NOMO-1 (cell line): Measurements from ENCODE around the gene METTL4.
A peak's percentile ranks its signal among the peaks of the same experiment; 100 is the strongest.

ENCODE experiments used
- DNase-seq, 2 experiments: peaks; one replicate each; lab custom pipeline; 2025; ENCODE audit not compliant: unreplicated experiment in 2 of 2; lab: John Stamatoyannopoulos, UW

Gene METTL4

DNA sequence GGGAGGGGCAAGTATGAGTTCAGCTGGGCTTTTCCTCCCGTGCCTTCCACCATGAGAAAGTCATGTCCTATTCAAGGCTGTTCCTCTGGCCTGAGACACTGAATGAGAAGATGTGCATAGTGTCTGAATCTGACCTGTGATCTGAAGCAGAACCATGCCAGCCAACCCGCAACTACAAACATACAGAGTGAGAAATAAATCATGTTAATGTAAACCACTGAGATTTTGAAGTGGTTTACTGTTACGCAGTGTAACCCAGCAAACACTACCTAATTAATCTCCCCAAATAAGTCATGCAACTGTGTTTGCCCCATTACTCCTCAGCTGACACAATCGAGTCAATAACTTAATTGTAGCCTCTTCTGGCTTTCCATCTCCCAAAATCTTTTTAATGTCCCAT is 49.2 kb downstream of the METTL4 start:
- DNase-seq = no peak

DNA sequence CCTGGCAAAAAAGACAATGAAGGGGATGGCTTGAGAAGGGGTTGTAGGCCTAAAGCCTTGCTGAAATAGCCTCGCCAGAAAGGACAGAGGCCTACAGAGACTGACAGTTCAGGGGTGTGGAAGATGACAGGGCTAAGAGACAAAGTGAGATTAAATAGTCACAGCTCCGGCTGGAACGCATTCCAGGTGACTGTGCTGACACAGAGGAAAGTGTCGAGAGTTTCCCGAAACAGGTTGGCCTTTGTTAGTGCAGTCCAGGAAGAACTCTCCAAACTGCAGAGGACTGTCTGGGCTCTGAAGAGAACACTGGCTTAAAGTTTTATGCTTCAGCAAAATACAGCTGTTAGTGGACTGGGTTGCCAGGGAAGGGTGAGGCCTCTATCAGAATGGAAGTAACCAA is 52.8 kb downstream of the METTL4 start:
- DNase-seq = no peak

DNA sequence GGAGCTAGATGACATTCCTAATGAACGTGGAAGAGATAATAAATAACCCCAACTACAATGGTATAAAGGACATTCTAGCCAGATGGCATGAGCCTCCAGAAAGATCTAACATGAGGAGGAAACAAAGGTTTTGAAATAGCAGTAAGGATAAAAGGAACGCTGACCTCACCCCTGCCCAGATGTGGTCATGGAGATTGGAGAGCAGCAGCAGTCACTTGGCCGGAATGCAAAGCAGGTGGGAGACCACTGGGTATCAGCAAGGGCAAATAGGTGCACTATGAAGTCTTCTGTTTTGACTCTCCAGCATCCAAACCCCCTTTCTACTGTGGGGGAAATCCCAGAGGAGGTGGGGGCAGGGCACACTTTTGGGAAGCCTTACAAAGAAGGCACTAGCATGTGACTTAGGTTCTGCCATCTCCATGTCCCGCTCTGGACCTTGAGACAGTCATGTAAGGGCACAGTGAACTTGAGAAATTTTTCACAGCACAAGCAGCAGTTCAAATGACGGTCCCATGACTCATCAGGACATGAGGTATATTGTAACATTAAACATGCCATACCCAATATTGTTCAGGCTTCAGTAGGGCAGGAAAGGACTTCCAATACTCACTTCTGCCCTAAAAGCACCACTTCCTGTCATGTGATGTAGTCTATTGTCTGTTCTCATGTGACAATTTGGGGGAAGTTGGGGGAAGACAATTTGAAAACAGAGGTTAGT is 55.2 kb downstream of the METTL4 start:
- peak; percentile 60 to 67 for DNase-seq

DNA sequence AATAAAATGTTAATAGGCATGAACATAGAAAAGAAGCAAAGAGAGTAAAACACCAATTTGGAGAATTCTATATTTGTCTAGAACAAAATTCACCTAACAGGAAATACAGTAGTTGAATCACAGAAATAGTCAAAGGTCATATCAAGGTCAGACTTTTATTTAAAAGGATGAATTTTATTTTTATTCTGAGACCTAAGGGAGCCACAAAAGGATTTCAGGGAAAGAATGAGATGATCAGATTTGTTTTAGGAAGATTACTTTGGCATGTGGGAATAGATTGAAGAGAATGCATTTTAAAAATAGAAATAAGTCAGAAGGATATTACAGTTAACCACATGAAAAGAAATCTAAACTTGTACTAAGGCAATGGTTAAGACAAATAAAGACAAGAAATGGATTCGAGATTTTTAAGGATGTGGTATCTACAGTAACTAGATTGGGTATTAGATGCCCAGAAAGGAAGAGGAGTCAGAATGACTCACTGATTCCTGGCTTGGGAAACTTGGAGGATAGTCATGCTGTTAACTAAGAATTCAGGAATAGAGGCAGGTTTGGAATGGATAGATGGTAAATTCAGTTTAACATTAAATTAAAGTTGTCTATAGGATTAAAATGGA is 56.0 kb downstream of the METTL4 start:
- no peak for DNase-seq

DNA sequence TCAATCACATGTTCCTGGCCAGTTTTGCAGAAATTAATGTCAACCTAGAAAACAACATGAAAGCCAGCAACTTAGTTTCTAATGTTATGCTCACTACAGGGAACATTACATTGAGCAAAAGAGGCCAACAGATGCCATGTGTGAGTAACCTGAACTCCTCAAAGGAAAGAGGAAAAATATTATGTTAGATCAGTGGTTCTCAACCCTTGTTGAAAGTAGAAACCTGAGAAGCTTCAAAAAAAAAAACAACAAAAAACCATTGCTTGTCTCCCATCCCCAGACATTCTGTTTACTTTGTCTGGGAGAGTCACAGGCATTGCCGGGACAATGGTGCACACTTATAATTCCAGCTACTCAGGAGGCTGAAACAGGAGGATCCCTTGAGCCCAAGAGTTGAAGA is 57.7 kb downstream of the METTL4 start:
- DNase-seq = no peak

DNA sequence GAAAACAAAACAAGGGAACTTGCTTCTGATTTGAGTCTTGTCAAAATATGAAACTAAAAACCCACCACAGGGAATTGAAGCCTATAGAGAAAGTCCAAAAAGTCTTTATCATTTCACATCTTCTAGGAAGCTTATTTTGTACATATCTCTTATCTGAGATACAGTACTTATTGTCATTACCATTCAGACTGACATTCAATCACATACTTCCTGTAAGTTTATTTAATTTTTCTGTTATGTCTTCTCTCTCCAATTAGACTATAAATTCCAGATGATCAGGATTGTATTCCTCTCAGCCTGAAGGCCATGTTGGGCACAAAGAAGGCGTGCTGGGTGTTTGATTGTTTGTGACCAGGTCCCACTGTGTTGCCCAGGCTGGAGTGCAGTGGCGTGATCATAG is 59.2 kb downstream of the METTL4 start:
- DNase-seq = no peak

DNA sequence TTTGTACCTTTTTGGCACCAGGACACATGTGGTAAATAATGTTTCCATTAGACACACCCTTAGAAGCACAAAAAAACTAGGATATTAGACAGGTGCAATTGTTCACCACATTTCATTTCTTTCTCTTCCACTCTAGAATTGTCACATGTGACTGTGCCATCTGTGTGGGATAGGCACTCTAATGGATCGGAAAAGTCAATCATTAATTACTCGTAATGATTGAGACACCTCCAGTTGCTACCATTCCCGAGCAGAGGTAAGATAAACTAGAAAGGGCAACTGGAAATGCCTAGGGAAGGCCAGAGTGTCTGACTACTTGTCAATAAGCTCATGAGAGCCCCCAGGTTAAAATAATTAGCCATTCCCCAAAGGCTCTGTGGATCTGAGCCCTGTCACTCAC is 59.9 kb downstream of the METTL4 start:
- DNase-seq = no peak

DNA sequence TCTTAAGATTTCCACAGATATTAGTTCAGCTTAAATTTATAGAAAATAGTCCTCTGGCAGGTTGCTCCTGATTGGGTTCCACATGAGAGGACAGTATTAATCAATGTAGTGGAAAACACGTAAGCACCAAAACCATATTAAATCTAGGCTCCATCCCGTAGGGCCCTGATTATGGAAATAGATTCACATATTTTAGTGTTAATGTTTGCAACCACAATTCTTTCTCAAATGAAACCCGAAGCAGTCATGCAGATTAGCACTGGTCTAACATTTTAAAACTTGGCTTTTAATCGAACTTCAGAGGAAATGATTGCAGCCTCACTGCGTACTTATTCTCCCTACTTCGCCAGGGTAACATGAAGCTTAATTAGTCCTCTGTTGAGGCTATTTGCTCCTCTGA is 60.9 kb downstream of the METTL4 start:
- no peak for DNase-seq

DNA sequence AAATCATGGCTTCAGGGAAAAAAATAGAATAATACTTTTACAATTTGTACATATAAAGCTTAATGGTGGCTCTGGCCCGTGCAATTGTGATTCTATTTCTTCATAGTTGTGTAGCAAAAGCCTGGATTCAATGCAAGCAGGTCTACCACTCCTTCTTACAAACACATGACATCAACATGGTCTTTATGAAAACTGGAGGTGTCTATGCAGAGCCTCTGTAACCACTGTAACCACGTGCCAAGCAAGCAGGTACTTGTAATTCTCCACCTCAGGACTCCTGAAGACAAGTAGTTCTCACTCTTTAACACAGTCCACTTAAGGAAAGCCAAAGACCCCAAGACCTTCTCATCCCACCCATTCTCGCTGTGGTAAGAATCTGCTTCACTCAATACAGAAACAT is 62.6 kb downstream of the METTL4 start:
- DNase-seq = no peak

DNA sequence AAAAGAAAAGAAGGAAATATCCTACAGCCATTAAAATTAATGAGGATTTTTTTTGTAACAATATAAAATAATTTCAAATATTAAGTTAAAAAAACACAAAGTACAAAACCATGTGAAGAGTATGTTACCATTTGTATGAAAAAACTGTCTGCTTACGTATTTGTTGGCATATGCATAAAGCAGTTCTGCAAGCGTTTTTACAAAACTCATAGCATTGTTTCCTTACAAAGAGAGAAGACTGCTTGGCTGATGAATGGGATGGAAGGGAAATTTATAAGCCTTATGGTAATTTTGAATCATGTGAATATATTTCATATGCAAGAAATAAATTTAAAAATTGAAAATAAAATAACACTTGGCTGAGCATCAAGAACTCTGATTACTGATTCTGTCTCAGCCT is 63.1 kb downstream of the METTL4 start:
- DNase-seq = no peak

DNA sequence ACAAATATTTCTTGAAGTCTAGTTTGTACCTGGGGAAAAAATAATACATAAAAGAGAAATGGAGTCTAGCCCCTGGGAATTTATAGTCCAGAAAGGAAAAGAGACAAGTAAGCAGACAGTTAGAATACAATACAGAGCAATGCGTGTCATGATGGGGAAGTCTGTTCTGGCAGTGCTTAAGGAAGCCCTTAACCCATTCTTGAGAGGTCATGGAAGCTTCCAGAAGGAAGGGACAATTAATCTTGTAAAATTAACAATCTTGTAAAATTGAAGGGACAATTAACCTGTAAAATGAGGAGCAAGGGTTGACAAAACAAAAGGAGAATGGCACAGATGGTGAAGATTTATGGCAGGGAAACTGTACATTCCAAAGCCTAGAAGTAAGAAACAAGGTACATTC is 66.7 kb downstream of the METTL4 start:
- DNase-seq = no peak

DNA sequence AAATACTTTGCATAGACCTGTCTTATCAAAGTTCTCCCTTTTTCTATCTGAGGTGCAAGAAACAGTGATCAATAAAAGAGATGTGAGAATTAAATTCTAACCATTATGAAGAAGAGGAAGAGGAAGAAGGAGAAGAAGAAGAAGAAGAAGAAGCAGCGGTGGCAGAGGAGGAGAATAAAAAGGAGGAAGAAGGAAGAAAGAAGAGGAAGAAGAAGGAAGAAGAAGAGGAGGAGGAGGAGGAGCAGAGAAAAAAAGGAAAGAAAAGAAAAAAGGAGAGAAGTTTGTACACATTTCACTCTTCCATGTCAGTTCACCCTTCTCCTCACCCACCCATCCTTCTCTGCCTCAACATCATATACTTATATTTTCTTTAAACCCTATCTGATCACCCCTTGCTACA is 68.4 kb downstream of the METTL4 start:
- DNase-seq = no peak

DNA sequence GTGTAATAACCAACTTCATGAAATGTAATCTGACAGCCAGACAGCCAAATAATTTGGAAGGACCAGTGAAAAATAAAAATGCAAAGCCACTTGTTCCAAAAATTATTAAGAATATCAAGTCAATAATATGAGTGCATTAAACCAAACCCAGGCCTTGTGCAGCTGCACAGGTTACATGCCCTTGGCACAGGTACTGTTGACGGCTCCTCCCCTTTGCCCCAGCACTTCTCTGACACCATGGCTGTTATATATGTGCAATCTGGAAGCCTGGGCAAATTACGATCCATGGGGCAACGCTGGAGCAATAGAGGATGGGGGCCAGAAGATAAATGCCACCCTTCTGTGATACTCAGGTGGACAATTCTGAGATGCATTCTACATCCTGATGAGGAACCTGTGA is 68.9 kb downstream of the METTL4 start:
- DNase-seq = no peak

DNA sequence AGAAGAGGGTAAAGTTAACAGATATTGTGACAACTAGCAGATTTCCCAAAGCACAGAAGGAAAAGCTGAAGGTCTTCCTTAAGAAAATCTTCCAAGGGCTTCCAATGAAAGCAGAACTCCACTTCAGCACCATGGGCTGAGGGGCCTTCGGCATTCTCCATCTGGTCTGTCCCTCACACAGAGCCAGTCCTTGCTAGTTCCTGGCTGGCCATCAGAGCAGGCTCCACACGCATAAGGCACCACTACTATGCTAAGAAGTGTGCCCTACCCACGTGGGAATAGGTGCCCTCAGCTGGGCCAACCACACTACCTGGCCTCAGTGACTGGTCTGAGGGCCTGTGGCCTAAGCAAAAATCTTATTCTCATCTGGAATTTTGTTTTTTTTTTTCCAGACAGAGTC is 73.5 kb downstream of the METTL4 start:
- DNase-seq = no peak

DNA sequence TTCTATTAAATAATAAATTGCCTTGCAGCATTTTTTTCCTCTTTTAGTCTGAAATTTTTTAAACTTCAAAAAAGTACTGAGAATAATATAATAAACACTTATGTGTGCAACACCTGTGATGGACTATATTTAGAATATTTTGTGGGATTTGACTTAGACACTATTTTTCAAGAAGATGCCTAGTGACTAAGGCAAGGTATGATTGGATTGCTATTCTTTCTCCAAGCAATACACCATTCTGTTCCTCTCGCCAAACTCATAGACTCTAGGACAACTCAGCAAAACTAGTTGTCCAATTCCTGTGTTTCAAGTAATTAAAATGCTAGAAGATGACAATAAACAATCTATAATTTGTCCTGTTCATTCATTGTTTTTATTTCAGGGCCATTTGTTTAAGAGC is 75.9 kb downstream of the METTL4 start:
- DNase-seq = no peak

DNA sequence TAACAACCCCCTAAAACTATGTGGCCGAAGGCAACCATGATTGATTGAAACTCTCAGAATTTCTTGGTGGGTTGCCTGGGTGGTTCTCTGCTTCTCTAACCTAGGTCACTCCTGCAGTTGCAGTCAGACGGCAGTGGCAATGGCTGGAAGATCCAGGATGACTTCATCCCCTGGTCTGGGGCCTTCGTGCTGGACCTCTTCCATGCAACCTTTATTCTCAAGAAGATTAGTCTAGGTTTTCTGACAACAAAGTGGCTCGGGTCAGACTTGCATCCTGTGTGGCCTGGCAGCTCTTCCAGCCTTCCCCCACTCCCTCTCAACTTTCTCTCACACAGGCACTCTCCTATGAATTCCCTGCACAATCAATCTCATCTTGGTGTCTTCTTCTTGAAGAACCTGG is 76.4 kb downstream of the METTL4 start:
- no peak for DNase-seq
